ENCODE measurements around the gene GRIN1. TPM values are rescaled to one million over a fixed set of nuclear protein-coding genes. Genes with fewer than 3 reads are reported as not detected.

GRIN1 gene
- total and polyA plus RNA-seq, 2 of the 13 experiments (the other 11 are each of a cell fraction or from before 2014, with no cell fraction given), result 0.13 TPM; not detected in 1

DNA sequence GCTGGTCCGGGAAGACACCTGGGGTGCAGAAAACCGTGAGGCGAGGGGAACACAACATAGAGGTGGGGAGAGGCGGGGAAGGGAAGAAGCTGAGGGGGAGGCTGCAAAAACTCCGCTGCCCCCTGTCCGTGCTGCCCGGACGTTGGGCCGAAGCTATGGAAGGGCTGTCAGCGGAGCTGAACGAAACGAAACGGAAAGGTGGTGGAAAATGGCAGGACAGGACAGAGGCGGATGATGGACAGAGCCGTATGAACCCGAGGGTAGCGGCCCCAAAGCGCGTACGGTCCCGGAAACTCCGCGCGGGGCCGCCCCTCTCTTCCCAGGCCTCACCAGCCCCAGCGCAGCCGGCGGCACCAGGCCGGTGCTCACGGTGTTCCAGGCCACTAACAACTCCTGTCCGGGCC, 49.1 kb downstream of the GRIN1 start (continued):
- TF ChIP-seq, protein P1, sequence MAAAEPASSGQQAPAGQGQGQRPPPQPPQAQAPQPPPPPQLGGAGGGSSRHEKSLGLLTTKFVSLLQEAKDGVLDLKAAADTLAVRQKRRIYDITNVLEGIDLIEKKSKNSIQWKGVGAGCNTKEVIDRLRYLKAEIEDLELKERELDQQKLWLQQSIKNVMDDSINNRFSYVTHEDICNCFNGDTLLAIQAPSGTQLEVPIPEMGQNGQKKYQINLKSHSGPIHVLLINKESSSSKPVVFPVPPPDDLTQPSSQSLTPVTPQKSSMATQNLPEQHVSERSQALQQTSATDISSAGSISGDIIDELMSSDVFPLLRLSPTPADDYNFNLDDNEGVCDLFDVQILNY (CRISPR knock-in tag; conservative IDR thresholded peaks at IDR 0.05), result no peak
- TF ChIP-seq CREB1 (IDR thresholded peaks at IDR 0.05) (no peak), CREB1 (CRISPR knock-in tag; IDR thresholded peaks at IDR 0.05) (no peak), MEF2D (CRISPR knock-in tag; IDR thresholded peaks at IDR 0.05) (peak; percentile 40; the same call in 1 of the 2 replicates), ZMYM2 (CRISPR knock-in tag; IDR thresholded peaks at IDR 0.05) (no peak), MTA3 (CRISPR knock-in tag; IDR thresholded peaks at IDR 0.05) (no peak), ZNF703 (CRISPR knock-in tag; IDR thresholded peaks at IDR 0.05; ENCODE audit: borderline replicate concordance) (no peak), MED13 (CRISPR knock-in tag; IDR thresholded peaks at IDR 0.05) (no peak), RFX5 (IDR thresholded peaks at IDR 0.05; ENCODE audit: low read depth, low read length) (no peak), ZNF614 (CRISPR knock-in tag; IDR thresholded peaks at IDR 0.05; ENCODE audit: borderline replicate concordance) (no peak), FOXC1 (CRISPR knock-in tag; IDR thresholded peaks at IDR 0.05; ENCODE audit: borderline replicate concordance) (no peak; the same call in 1 of the 2 replicates), ZNF407 (CRISPR knock-in tag; IDR thresholded peaks at IDR 0.05; ENCODE audit: not compliant biosample characterization) (peak; percentile 30), ZNF780A (CRISPR knock-in tag; IDR thresholded peaks at IDR 0.05) (0 out of 2 replicates have a peak, but pooled peaks have one; percentile 36), GATAD1 (CRISPR knock-in tag; IDR thresholded peaks at IDR 0.05) (no peak), BRCA1 (CRISPR knock-in tag; IDR thresholded peaks at IDR 0.05) (no peak), IKZF1 (IDR thresholded peaks at IDR 0.05) (no peak), ELF4 (CRISPR knock-in tag; IDR thresholded peaks at IDR 0.05; ENCODE audit: borderline replicate concordance) (no peak), ZBTB42 (CRISPR knock-in tag; IDR thresholded peaks at IDR 0.05) (no peak), ZNF337 (CRISPR knock-in tag; IDR thresholded peaks at IDR 0.05; ENCODE audit: borderline replicate concordance, low read depth) (no peak)
- TF ChIP-seq, protein P2, sequence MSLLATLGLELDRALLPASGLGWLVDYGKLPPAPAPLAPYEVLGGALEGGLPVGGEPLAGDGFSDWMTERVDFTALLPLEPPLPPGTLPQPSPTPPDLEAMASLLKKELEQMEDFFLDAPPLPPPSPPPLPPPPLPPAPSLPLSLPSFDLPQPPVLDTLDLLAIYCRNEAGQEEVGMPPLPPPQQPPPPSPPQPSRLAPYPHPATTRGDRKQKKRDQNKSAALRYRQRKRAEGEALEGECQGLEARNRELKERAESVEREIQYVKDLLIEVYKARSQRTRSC (CRISPR knock-in tag; IDR thresholded peaks at IDR 0.05; ENCODE audit: low read depth), result no peak
- TF ChIP-seq, protein P3, sequence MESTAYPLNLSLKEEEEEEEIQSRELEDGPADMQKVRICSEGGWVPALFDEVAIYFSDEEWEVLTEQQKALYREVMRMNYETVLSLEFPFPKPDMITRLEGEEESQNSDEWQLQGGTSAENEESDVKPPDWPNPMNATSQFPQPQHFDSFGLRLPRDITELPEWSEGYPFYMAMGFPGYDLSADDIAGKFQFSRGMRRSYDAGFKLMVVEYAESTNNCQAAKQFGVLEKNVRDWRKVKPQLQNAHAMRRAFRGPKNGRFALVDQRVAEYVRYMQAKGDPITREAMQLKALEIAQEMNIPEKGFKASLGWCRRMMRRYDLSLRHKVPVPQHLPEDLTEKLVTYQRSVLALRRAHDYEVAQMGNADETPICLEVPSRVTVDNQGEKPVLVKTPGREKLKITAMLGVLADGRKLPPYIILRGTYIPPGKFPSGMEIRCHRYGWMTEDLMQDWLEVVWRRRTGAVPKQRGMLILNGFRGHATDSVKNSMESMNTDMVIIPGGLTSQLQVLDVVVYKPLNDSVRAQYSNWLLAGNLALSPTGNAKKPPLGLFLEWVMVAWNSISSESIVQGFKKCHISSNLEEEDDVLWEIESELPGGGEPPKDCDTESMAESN (CRISPR knock-in tag; conservative IDR thresholded peaks at IDR 0.05), result no peak

Data from HepG2 (cell line).